Stimulated activated CD4-positive, alpha-beta T cell treated with anti-CD3 and anti-CD28 coated beads, Interleukin-12 subunit alpha, Interleukin-12 subunit beta, amount 100 ng/mL, for 24 hours (primary cell): ENCODE measurements around the gene GPATCH3.
"Not testable (repeated sequence)": the region's sequence is repeated elsewhere in the genome, so short reads cannot be mapped to it uniquely, and the experiment has no call there.

Experiments
- DNase-seq, 2 experiments: peaks; one replicate each; pipeline ENCODE4 v3.0.0-alpha.2; 2020; ENCODE audit warnings: low read depth in 2 of 2

Gene GPATCH3

DNA sequence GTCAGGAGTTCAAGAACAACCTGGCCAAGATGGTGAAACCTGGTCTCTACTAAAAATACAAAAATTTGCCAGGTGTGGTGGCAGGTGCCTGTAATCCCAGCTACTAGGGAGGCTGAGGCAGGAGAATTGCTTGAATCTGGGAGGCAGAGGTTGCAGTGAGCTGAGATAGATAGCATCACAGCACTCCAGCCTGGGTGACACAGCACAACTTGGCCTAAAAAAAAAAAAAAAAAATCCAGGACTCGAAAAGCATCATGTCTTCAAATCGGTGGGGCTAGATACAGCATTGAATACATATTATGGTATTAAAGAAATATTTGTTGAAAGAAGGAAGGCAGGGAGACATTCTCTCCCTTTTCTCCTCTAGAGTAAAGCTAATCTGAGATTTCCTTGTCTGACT, 27.2 kb downstream of the GPATCH3 start:
- not testable (repeated sequence) for DNase-seq

DNA sequence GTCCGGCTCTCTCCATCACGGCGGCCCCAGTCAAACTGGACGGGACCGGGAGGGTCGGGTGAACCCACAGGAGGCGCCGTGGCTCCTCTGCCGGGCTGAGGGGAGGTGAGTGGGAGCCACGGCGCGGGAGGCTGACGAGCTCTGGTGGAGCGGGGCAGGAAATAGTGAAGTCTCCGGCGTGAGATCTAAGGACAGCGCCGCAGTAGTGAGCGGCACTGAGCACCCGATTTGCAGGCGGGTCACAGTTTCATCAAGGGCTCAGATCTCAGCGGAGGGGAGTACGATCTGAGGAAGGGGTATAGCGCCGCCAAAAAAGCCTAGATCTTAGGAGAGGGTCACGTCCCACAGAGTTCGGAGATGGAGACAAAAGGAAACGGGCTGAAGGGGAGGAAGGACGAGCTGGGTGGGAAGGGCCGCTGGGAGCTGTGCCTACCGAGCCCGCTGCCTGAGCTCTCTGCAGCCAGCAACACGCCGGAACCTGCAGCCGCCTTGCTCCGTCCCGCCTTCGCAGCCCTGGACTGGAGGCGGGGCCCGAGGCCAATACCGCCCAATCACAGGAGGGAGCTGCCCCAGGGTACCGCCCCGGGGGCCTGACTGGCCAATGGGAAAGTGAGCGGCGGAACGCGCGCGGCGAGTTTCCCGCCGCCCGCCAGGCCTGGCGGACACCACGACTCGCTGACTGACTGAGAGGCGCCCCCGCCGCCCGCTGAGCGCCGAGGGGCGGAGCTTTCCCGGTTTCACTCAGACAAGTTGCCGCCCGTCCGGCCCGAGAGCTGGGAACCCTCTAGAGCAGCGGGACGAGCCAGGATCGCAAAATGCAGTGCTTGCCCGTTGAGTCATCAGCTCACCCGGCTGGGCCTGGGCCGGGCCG, 35.4 kb downstream of the GPATCH3 start:
- peak; percentile 89 to 91 for DNase-seq

DNA sequence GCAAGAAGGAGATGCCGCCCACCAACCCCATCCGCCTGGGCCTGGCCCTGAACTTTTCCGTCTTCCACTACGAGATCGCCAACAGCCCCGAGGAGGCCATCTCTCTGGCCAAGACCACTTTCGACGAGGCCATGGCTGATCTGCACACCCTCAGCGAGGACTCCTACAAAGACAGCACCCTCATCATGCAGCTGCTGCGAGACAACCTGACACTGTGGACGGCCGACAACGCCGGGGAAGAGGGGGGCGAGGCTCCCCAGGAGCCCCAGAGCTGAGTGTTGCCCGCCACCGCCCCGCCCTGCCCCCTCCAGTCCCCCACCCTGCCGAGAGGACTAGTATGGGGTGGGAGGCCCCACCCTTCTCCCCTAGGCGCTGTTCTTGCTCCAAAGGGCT, 36.6 kb downstream of the GPATCH3 start:
- no peak for DNase-seq

DNA sequence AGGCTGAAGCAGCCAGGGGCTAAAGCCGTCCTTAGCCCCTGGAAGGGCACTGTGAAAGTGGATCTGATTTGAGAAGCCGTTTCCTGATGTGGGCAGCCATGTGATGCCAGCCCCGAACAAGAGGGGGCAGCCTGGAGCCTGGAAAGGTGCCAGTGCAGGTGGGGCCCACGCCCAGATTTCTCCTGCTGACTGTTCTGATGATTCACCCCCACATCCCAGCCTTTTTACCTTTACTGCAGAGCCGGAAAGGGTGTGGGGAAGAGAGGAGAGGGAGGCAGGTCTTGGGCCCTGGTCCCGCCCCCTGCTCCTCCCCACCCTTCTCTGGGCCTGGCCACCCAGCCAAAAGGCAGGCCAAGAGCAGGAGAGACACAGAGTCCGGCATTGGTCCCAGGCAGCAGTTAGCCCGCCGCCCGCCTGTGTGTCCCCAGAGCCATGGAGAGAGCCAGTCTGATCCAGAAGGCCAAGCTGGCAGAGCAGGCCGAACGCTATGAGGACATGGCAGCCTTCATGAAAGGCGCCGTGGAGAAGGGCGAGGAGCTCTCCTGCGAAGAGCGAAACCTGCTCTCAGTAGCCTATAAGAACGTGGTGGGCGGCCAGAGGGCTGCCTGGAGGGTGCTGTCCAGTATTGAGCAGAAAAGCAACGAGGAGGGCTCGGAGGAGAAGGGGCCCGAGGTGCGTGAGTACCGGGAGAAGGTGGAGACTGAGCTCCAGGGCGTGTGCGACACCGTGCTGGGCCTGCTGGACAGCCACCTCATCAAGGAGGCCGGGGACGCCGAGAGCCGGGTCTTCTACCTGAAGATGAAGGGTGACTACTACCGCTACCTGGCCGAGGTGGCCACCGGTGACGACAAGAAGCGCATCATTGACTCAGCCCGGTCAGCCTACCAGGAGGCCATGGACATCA, 37.2 kb downstream of the GPATCH3 start, which contains the start of gene SFN:
Gene SFN, plus strand, starts transcription at position 369 of the 904 bp plus-strand sequence. Its CDS starts 64 bp downstream, at position 433.
- peak in 1 of 2 experiments; percentile 48 for DNase-seq

DNA sequence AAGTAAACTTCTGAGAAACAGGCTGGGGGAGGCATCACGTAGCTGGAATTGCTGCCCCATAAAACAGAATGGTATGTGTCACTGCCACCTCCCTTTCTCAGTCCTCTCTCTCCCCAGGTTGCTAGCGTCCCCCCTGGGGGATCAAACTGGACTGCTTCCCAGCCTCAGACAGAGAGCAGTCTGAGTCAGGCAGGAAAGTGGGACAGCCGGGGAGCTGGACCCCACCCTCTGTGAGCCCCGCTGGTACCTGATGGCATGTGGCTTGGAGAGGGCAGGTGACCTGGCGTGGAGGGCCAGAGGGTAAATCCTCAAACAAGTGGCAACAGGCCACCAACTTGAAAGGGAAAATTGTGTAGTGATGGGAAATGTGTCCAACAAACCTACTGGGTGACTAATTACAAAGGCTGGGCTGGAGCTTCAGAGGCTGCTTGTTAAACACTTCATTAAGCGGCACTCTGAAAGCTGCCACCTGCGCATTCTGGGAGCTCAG, 38.3 kb downstream of the GPATCH3 start:
- no peak for DNase-seq

DNA sequence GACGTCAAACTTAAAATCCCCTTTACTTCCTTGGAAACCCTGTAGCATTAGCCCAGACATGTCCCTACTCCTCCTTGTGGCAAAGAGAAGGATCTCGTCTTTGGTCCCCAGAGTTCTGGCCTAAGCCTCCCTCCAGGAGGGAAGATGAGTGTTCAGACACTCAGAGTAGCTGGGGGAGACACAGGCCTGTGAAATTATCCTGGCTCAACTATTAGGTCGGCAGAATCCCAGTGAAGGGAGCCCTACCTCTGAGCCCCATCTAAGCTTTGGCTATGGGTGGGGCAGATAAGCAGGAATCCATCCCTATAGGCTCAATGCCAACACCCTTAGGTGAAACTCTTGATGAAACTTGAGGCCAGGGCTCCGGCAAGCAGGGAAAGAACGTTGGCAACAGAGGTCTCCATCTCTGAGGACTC, 39.0 kb downstream of the GPATCH3 start:
- no peak for DNase-seq

DNA sequence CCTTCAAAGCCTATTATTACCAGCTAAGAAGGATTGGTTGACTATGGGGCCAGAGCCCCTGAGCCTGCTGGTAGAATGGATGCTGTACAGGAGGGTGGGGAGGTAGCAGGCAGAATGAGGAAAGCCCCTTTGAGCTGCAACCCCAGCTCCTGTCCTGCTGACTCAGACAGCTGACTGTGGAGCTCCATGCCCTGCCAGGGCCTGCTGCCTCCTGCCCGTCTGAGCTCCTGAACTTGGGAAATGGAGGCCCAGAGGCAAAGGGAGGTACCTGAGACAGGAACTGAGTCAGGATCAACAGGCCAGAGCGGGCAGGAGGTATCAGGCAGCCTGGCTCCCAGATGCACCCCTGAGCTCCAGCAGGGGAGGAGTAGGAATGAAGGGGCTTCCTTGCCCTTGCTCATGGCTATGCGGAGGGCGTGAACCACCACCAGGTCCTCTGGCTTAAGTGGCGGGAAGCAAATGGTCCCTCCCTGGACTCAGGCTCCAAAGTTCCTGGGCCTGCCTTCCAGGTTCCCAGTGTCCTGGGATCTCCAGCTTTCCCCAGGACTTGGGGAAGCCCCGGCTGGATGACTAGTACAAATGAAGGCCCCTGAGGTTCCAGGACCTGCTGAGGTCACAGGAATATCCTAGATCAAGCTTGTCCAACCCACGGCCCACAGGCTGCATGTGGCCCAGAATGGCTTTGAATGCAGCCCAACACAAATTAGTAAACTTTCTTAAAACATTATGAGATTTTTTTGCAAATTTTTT, 41.2 kb downstream of the GPATCH3 start:
- no peak for DNase-seq

DNA sequence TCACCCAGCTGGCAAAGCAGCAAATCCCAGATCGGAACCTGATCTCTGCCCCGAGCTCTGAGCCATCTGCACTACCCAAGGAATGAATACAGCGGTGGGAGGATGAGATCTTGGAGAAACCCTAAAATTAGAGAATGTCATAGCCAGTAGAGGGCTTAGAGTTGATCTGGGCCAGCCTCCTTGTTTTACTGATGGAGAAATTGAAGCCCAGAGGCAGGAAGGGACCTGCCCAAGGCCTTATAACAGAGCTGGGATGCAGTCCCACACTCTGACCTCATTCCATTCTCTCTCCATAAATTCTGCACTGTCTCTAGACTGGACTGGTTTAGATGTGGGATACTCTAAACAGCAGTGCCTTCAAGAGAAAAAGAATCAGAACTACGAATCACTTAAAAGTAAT, 42.1 kb downstream of the GPATCH3 start:
- no peak for DNase-seq

DNA sequence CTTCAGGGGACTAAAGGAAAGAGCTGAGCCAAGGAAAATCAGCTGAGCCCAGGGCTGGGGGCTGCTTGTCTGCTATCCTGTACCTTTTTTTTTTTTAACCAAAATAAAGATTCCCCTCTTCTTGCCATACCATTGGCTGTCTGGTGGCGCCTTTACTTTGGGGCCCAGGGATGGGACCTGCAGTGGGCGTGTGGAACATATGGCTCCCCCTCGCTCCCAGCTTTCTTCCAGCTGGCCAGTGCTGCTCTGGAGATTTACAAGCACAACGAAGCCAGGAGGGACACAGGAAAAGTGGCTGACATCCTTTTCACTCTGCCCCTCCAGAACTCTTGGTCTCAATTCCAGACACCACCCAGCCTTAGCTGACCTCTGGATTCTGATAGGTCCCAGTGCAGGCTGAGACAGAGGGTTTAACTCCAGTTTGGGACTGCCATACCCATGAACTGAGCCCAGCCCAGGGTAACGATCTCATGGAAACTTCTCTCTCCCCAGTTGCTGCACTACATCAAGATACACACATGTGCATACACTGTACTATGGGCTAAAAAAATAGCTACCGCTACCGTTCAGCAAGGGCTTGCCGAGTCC, 42.7 kb downstream of the GPATCH3 start:
- no peak for DNase-seq

DNA sequence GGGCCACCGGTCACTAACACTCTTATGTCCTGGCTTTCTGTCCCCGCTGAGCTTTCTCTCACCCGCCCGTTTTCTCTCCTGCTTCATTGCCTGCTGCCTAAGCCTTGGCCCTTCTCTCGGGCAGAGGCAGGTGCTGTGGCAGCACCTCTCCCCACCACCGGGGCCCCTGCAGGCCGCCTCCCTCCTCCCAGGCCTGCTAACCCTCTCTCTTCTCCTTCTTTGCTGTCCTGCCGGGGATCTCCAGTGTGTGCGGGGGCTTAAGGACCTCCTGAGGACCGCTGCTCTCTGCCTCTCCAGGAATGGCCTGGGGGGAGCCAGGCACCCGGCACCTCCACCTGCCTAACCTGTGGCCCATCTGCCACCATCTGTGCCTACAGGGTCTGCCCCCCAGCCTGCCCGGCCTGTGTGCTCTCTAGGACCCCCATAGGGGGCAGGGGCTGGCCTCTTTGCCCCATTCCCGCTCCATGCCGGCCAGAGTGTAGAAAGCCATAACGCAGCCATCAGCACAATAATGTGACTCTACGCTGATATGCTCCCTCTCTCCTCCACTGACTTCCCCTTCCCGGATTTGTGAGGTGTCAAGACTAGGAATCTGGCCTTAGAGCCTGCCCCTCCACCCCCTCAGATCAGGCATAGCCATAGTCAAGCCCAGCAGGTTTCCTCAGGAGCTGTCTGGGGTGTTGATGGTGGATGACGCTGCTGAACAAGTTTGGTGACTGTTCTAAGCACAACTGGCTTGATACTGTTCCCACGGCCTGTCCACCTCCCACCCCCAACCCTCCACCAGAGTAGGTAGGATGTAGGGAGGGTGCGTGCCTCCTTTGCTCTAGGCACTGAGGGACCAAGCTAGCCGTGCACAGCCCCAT, 43.4 kb downstream of the GPATCH3 start:
- DNase-seq = no peak

DNA sequence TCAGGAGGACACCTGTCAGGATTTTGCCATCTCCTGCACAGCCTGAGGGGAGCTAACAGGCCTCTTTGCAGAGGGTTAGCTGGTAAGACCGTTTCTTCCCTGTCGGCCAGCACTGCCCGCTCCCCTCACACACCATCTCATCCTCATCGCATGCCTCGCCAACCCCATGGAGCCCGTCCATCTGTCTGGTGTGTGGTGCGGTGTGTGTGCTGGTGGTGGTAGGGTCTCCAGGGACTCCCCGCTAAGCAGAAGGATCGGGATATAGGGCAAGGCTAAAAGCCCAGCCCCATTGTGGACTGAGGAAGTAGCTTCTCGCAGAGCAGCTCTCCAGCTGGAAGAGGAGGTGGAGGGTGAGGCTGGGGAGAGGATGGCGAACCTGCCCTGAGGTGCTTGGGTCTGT, 44.1 kb downstream of the GPATCH3 start:
- DNase-seq = no peak

DNA sequence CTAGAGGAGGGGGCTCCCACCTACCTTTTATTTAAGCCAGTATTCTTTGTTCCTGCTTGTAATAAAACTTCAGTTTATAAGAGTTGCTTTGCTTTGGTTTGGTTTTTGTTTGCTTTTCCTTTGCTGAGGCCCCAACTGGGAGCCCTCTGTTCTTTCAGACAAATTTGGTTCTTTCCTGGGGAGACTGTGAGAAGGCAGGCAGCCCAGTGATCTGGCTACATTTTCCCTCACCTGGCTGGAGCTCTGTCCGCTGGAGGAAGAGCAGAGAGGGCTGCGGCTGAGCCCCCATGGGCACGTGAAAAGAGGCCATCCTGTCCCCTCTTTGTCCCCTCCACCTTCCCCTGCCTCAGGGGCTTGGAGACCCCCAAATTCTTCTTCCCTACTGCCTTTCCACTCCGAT, 44.6 kb downstream of the GPATCH3 start:
- DNase-seq = no peak

DNA sequence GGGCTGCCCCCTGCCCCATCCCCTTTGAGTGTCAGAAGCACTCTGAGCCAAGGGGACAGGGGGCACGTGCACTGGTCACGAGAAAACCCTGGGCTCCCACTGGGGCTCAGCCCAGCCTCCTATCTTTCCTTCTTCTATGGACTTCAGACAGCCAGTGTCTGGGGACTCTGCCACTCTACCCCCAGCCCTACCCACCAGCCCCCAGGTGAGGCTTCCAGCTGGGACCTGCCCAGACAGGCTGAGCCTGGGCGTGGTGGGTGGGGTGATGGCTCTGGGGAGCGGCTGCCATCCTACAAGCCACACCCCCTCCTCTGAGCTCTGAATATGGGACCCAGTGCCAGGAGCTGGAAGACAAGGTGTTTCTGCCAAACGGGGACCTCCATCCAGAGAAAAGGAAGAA, 45.4 kb downstream of the GPATCH3 start:
- no peak for DNase-seq

DNA sequence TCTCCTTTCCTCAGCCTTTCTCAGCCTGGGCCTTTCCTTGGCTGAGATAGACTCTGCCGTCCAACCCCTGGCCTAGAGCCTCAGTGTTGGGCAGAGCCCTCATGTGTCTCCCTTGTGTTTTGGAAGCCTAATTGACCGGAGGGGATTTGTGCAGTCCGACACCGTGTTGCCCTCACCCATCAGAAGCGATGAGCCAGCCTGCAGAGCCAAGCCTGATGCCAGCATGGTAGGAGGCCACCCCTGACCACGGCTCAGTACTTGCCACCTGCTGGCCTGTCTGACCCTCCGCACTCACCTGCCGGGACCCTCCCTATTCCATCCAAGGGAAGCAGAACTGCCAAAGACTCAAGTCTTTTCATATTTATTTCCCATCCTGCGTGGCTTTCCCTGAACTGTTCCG, 46.7 kb downstream of the GPATCH3 start:
- no peak for DNase-seq

DNA sequence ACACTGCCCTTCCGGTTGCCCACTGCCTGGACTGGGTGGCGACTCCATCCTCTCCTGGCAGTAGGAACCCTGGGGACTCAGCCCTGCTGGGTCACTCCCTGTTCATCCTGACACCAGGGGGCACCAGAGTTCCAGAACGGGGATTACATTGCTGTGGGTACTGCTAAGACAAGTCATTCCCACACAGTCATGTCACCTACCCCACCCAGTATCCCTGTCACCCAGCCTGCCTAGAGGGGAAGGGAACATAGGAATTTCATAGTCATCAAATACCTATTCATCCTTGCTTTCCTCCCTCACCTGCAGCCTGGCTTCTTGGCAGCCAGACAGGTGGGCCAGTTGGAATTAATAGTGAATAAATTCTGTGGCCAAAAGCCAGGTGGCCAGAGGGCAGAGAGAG, 47.1 kb downstream of the GPATCH3 start:
- DNase-seq = peak; percentile 53 to 81

DNA sequence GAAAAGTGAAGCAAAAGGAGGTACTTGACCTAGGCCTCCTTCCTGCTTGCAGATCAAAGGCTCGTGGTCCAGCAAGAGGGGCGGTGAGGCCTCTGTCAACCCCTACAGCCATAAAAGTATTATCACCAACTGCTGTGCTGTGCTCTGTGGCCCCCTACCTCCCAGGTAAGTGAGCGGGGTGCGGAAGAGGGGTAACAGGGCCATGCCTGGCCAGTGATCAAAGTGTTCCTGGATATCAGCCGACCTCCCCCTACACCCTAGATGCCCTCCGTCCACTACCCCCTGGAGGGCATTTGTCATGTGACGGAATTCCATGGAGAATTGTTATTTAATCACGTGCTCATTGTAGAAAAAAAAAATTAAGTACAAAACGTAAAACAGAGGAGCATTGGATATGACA, 47.6 kb downstream of the GPATCH3 start:
- no peak for DNase-seq

DNA sequence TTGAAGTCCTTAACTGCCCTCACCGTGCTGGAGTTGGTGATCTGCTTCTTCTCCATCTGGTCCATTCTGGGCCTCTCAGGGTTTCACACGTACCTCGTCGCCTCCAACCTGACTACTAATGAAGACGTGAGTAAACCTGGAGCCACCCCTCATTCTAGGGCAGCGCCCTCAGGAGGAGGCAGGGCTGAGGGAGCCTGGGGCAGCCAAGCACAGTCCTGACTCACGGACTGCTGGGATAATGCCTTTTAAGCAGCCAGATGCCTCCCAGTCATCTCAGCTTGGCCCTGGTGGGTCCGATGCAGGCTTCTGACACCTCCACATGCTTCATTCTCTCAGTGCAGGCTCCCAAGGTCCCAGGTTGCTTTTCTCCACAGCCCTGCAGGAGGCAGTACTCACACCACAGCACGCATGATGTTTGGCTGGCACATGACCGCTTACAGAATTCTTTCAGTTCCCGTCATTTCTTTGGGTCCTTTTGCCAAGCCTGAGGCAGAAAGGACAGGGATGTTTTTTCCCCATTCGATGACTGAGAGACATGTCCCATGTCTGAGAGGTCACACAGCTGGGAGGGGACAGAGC, 49.1 kb downstream of the GPATCH3 start:
- no peak for DNase-seq

DNA sequence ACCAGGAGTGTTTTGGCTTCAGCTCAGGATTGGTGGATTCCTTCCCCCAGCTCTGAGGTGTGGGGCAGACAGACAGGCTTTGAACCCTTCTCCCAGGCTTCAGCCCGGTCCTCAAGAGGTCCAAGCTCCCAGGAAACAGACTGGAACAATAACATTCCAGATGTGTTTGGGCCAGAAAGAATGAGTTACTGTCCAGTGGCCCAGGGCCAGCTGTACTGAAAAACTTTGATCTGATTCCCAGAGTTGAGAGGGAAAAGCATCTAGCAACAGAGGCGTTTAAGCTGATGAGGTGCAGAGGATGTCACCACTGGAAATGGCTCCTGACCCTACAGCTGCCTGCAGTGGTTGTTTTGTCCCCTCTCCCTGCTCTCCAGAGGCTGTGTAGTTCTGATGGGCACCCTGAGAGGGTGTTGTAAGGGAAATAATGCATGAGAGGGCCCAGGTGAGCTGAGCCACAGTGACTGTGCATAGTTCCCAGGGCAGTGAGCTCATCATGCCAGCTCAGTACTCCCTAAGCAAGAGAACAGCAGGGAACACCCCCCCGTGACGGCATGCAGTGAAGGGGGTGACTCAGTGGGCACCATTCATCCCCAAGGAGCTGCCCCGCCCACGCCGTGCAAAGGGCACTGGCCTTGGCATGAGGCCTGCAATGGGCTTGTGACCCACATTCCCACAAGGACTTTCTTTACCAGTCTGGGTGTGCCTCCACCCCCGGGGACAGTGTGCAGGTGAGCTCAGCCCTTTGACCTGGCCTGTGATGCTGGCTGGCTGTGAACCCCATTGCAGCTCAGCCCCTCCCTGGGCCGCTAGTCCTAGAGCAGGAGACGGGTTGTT, 51.1 kb downstream of the GPATCH3 start:
- no peak for DNase-seq

DNA sequence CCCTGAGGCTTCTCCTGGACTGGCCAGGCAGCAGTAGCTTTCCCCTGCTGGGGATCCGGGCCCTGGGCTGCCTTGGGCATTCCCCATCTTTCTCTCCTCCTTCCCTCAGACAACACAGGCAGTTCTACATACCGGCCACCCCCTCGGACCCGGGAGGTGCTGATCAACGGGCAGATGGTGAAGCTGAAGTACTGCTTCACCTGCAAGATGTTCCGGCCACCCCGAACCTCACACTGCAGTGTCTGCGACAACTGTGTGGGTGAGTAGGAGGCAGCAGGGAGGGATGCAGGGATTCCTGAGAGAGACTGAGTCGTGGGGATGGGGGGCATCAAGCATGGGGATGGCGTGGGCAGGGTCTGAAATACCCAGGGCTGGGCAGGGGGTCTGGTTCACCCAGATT, 51.8 kb downstream of the GPATCH3 start:
- DNase-seq = no peak
